GM21825 (cell line): ENCODE measurements around the gene ATP8A2.

Experiments used
- ATAC-seq: cut with Tn5 transposase; IDR thresholded peaks from one replicate; pipeline ENCODE4 v1.9.1; 2021; ENCODE audit warnings: mild to moderate bottlenecking, moderate library complexity; ENCODE audit not compliant: unreplicated experiment

Gene ATP8A2

GRCh38 chr13:25380741-25381324, 9.1 kb downstream of the ATP8A2 start:
- no peak for ATAC-seq

- ATAC-seq, result no peak
Measured at GRCh38 chr13:25384758-25385410, 13.1 kb downstream of the ATP8A2 start.

DNA sequence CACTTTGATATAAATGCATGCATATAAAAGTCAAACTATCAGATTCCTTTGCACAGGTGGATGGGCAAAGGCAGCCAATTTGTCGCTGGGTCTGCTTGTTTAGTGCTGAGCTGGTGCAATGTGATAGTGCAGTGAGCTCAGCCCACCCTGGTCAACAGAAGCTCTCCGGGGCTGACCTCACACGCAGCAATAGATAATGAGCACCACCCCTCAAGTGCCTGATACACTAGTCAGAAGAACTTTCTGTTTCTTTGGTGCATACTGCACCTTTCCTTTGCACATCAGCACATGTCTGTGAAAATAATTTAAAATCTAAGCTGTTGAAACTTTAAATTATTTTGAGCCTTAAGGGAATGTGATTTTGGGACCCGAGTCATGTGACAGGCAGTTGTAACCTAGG, 20.2 kb downstream of the ATP8A2 start:
- no peak for ATAC-seq

GRCh38 chr13:25394402-25395060, 22.8 kb downstream of the ATP8A2 start:
- ATAC-seq, result no peak

GRCh38 chr13:25397763-25398162, 26.0 kb downstream of the ATP8A2 start:
- ATAC-seq, result no peak

- no peak for ATAC-seq
Measured at GRCh38 chr13:25400925-25401324, 29.2 kb downstream of the ATP8A2 start.

DNA sequence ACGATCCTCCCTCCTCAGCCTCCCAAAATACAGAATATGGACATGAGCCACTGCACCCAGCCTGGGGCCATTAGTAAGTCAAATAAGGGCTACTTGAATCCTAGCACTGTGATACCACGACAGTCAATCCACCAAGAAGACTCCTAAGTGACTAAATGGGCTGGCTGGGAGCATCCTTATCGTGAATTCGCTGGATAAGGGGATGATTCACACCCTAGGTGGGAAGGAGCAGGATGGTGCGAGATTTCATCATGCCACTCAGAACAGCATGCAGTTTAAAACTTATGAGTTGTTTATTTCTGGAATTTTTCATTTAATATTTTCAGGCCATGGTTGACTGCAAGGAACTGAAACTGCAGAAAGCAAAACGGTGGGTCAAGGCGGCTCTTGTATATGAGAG, 30.2 kb downstream of the ATP8A2 start:
- ATAC-seq, result no peak

DNA sequence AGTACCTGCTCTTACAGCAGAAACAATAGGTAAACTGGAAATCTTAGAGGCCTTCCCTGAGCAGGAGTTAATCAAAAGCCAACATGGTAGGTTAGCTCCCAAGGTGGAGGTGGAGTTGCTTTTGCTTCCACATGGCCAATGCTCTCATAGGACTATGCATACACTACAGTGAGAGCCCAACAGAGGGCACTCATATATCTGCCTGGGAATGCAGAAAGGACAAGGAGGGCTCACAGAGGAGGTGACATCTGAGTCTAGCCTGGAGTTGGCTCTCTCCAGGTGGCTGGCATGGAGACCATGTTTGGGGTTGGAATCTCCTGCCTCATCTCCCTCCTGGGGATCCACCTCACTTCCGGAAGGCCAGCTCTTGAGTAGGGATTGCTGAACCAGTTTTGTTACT, 34.6 kb downstream of the ATP8A2 start:
- no peak for ATAC-seq

GRCh38 chr13:25409938-25410337, 38.2 kb downstream of the ATP8A2 start:
- ATAC-seq, result no peak

DNA sequence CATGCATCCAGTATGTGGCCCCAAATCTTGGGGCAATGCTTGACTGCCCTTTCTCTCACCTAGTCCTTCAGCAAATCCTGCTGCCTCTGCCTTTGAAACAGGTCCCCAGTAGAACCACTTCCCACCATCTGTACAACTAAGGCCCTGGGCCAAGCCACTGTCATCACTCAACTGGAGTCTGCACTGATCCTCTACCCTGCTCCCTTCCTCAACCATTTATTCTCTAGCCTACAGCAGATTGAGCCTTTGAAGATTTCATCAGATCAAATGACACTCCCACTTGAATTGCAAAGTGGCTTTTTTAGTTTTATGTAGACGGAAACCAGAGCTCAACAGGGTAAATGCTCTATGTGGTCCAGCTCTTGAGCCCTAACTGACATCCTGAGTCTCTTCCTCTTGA, 43.5 kb downstream of the ATP8A2 start:
- ATAC-seq, result no peak

DNA sequence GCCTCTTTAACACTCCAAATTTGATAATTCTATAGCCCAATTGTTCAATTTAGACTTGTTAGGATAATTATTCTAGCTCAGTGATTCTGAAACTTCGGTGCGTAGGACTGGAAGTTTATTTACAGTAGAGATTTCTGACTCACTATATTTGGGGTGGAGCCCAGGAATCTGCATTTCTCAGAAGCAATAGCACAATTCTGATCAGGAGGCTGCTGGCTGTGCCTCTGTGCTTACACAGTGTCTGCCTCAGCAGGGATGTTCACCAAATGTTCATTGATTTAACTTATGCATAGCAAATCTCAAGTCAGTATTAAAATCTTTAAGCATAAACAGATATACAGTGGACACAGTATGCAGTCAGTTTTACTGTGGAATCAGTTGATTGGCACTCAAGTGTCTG, 45.8 kb downstream of the ATP8A2 start:
- no peak for ATAC-seq

DNA sequence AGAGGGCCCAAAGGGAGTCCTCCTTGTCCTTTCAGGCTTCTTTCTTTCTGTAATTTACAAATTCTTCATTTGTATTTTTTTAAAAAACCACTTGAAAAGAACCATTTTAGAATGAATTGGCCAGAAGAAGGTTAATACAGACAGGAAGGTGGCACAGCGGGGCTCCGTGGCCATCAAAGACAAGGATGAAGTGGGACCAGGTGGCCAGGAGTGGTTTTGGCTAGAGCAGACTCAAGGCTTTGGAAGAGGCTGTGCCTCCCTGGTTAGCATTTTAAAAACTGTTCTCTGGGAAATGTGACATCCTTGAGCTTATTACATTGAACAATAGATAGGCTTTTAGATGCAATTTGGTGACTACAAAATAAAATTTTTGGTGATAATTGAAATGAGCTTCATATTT, 48.4 kb downstream of the ATP8A2 start:
- no peak for ATAC-seq

GRCh38 chr13:25421612-25422011, 49.8 kb downstream of the ATP8A2 start:
- no peak for ATAC-seq

GRCh38 chr13:25422153-25422552, 50.4 kb downstream of the ATP8A2 start:
- ATAC-seq, result no peak

DNA sequence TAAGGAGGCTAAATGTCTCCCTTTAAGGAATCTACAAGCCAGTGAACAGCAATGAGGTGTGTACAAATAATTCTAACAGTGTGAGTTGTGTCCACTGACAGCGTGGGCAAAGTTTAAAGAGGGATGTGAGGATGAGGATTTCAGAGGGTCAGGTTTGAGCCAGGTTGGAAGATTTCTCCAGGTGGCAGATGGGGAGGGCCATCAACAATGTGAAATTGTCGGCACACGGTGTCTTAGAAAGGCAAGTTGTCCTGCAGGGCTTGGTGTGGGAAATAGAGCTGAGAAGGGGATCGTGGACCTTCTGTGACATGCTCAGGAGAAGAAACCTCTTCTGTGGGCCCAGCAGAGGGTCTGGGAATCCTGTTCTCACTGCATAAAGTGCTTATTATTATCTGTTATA, 52.1 kb downstream of the ATP8A2 start:
- no peak for ATAC-seq

- ATAC-seq, result no peak
Measured at GRCh38 chr13:25429466-25429865, 57.7 kb downstream of the ATP8A2 start.

DNA sequence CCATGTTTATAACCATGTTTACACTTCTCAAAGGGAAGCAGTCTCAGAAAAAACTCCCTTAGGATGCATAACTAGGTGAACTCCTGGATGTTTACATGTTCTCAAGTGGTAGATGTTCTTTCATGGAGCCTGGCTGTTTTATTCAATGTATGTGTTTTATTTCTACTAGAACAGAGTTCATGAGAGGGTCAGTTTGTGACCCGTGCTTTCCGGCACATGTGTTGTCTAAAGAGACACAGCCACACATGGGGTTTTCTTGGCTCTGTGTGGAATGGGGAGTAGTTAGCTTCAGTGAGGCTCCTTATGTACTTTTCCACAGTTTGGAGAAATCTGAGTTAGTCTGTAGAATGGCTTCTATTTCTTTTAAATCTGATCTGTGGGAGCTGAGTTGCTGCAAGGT, 60.9 kb downstream of the ATP8A2 start:
- ATAC-seq, result no peak

GRCh38 chr13:25440061-25440460, 68.3 kb downstream of the ATP8A2 start:
- ATAC-seq, result no peak

GRCh38 chr13:25446261-25446660, 74.5 kb downstream of the ATP8A2 start:
- no peak for ATAC-seq

GRCh38 chr13:25447396-25447795, 75.6 kb downstream of the ATP8A2 start:
- no peak for ATAC-seq

GRCh38 chr13:25453850-25454365, 82.1 kb downstream of the ATP8A2 start:
- no peak for ATAC-seq

- no peak for ATAC-seq
Measured at GRCh38 chr13:25455146-25455545, 83.4 kb downstream of the ATP8A2 start.
